ENCODE results near the gene GGTLC1.

The GGTLC1 gene

GRCh38 chr20:24018796-24019195 is 30.2 kb upstream of the GGTLC1 start:
- Histone ChIP-seq H3K4me2 (ENCODE audit: insufficient read depth, low read length) (no peak overlapping the region), H3K27me3 (ENCODE audit: insufficient read depth, low read length, poor library complexity) (no peaks in the 10 kb centered on the region), H3K9me3 (ENCODE audit: insufficient read depth, low read length, severe bottlenecking) (no peaks in the 10 kb centered on the region), H3K27ac (ENCODE audit: low read length) (no peak overlapping the region), H3K9ac (ENCODE audit: low read depth, low read length) (no peak overlapping the region), H3K36me3 (ENCODE audit: insufficient read depth, low read length) (no peaks in the 10 kb centered on the region), H3K4me3 (ENCODE audit: low read depth in 1 of 2, low read length in 2 of 2) (no peak overlapping the region), H2AFZ (ENCODE audit: low read depth, low read length) (no peak overlapping the region), H4K20me1 (ENCODE audit: insufficient read depth, low read length) (no peaks in the 10 kb centered on the region), H3K4me1 (ENCODE audit: insufficient read depth, low read length) (no peaks in the 10 kb centered on the region), H3K79me2 (ENCODE audit: insufficient read depth, low read length) (no peaks in the 10 kb centered on the region)
- TF ChIP-seq EZH2 (IDR thresholded peaks at IDR 0.05; ENCODE audit: borderline replicate concordance, low read depth, low read length, severe bottlenecking) (no peak), CTCF (IDR thresholded peaks at IDR 0.05; ENCODE audit: borderline replicate concordance, extremely low read depth, low read length, poor library complexity, severe bottlenecking) (no peak)
- ATAC-seq (ENCODE audit: insufficient read depth, low read depth) (no peak), DNase-seq (no peak)

- Histone ChIP-seq H3K36me3 (ENCODE audit: insufficient read depth, low read length) (no peaks in the 10 kb centered on the region), H3K4me2 (ENCODE audit: insufficient read depth, low read length) (no peak overlapping the region), H3K9ac (ENCODE audit: low read depth, low read length) (no peak overlapping the region), H3K27ac (ENCODE audit: low read length) (no peak overlapping the region), H3K4me1 (ENCODE audit: insufficient read depth, low read length) (no peaks in the 10 kb centered on the region), H3K79me2 (ENCODE audit: insufficient read depth, low read length) (no peaks in the 10 kb centered on the region), H3K9me3 (ENCODE audit: insufficient read depth, low read length, severe bottlenecking) (no peaks in the 10 kb centered on the region), H2AFZ (ENCODE audit: low read depth, low read length) (no peak overlapping the region), H3K4me3 (ENCODE audit: low read depth in 1 of 2, low read length in 2 of 2) (no peak overlapping the region), H3K27me3 (ENCODE audit: insufficient read depth, low read length, poor library complexity) (no peaks in the 10 kb centered on the region), H4K20me1 (ENCODE audit: insufficient read depth, low read length) (no peaks in the 10 kb centered on the region)
- DNase-seq (no peak), ATAC-seq (ENCODE audit: insufficient read depth, low read depth) (no peak)
- TF ChIP-seq CTCF (IDR thresholded peaks at IDR 0.05; ENCODE audit: borderline replicate concordance, extremely low read depth, low read length, poor library complexity, severe bottlenecking) = no peak
- TF ChIP-seq EZH2 (IDR thresholded peaks at IDR 0.05; ENCODE audit: borderline replicate concordance, low read depth, low read length, severe bottlenecking) = no peak
Measured at GRCh38 chr20:24017458-24017755, 28.8 kb upstream of the GGTLC1 start.

GRCh38 chr20:24016607-24017457 is 28.3 kb upstream of the GGTLC1 start:
- H2AFZ ChIP-seq (ENCODE audit: low read depth, low read length) = no peak overlapping the region
- TF ChIP-seq CTCF (IDR thresholded peaks at IDR 0.05; ENCODE audit: borderline replicate concordance, extremely low read depth, low read length, poor library complexity, severe bottlenecking) (no peak), EZH2 (IDR thresholded peaks at IDR 0.05; ENCODE audit: borderline replicate concordance, low read depth, low read length, severe bottlenecking) (no peak)
- no peaks in the 10 kb centered on the region for H3K36me3 ChIP-seq (ENCODE audit: insufficient read depth, low read length)
- no peaks in the 10 kb centered on the region for H3K4me1 ChIP-seq (ENCODE audit: insufficient read depth, low read length)
- no peaks in the 10 kb centered on the region for H3K9me3 ChIP-seq (ENCODE audit: insufficient read depth, low read length, severe bottlenecking)
- H3K9ac ChIP-seq (ENCODE audit: low read depth, low read length) = no peak overlapping the region
- H4K20me1 ChIP-seq (ENCODE audit: insufficient read depth, low read length) = no peaks in the 10 kb centered on the region
- no peak overlapping the region for H3K4me3 ChIP-seq (ENCODE audit: low read depth in 1 of 2, low read length in 2 of 2)
- H3K4me2 ChIP-seq (ENCODE audit: insufficient read depth, low read length) = no peak overlapping the region
- H3K79me2 ChIP-seq (ENCODE audit: insufficient read depth, low read length) = no peaks in the 10 kb centered on the region
- DNase-seq (no peak), ATAC-seq (ENCODE audit: insufficient read depth, low read depth) (no peak)
- no peak overlapping the region for H3K27ac ChIP-seq (ENCODE audit: low read length)
- H3K27me3 ChIP-seq (ENCODE audit: insufficient read depth, low read length, poor library complexity) = no peaks in the 10 kb centered on the region
